ENCODE data around the gene CORO7.

CORO7 gene

GRCh38 chr16:4381935-4382794 lies 34.2 kb downstream of the CORO7 start:
- DNase-seq = no peak

- DNase-seq = no peak
Observed at GRCh38 chr16:4381072-4381934, 35.1 kb downstream of the CORO7 start.

- DNase-seq = no peak
Observed at GRCh38 chr16:4380119-4381063, 36.0 kb downstream of the CORO7 start.

GRCh38 chr16:4378999-4379690 lies 37.3 kb downstream of the CORO7 start:
- no peak for DNase-seq

- no peak for DNase-seq
Observed at GRCh38 chr16:4378161-4378666, 38.2 kb downstream of the CORO7 start.

- no peak for DNase-seq
Observed at GRCh38 chr16:4377573-4378154, 38.7 kb downstream of the CORO7 start.

GRCh38 chr16:4376893-4377572 lies 39.4 kb downstream of the CORO7 start:
- no peak for DNase-seq

- DNase-seq = no peak
Observed at GRCh38 chr16:4376126-4376892, 40.1 kb downstream of the CORO7 start.

GRCh38 chr16:4375717-4376116 lies 40.7 kb downstream of the CORO7 start:
- DNase-seq = no peak

GRCh38 chr16:4373909-4374742 lies 42.3 kb downstream of the CORO7 start:
- no peak for DNase-seq

- no peak for DNase-seq
Observed at GRCh38 chr16:4373356-4373908, 43.0 kb downstream of the CORO7 start.

GRCh38 chr16:4372578-4373355 lies 43.6 kb downstream of the CORO7 start:
- no peak for DNase-seq

GRCh38 chr16:4372001-4372577 lies 44.3 kb downstream of the CORO7 start:
- DNase-seq = no peak

- DNase-seq = peak; percentile 69 to 74
Observed at GRCh38 chr16:4371357-4372000, 44.9 kb downstream of the CORO7 start, which contains the start of gene VASN. VASN (plus strand) TSS chr16:4371848; CDS start chr16:4380878, 9,030 bp downstream.

- DNase-seq = no peak
Observed at GRCh38 chr16:4370570-4371356, 45.6 kb downstream of the CORO7 start.

- no peak for DNase-seq
Observed at GRCh38 chr16:4370151-4370550, 46.2 kb downstream of the CORO7 start.

Measured in CD4-positive, alpha-beta T cell treated with Interleukin-1 beta for 1 hour (primary cell).